Upper lobe of left lung (tissue), 6 donors: ENCODE results near the gene NSMCE1. TPM values are rescaled to one million over a fixed set of nuclear protein-coding genes. Genes with fewer than 3 reads are reported as not detected.
A peak's percentile ranks its signal among the peaks of the same experiment; 100 is the strongest.
"Not testable (repeated sequence)": the region's sequence is repeated elsewhere in the genome, so short reads cannot be mapped to it uniquely, and the experiment has no call there.

Source experiments
- ATAC-seq, 2 donors: fragments of 200-7000 bp; cut with Tn5 transposase; one replicate each; pipeline ENCODE4 v1.9.1; 2022; ENCODE audit warnings: mild to moderate bottlenecking in 2 of 2, moderate library complexity in 2 of 2; ENCODE audit not compliant: low FRiP score in 2 of 2
- DNase-seq, 2 donors: peaks; one replicate each; pipeline ENCODE4 v3.0.0-alpha.2; 2019 to 2020
- H3K27ac ChIP-seq, 4 donors: fragments of 200-600 bp; sonication (generic); one replicate each; pipeline ENCODE4 v1.5.1; 2016 to 2019
- H3K27me3 ChIP-seq, 4 donors: fragments of 200-600 bp; sonication (generic); one replicate each; pipeline ENCODE4 v1.5.1; 2017 to 2019
- H3K36me3 ChIP-seq, 4 donors: fragments of 200-600 bp; sonication (generic); one replicate each; pipeline ENCODE4 v1.5.1; 2016 to 2019
- H3K4me1 ChIP-seq, 4 donors: fragments of 200-600 bp; sonication (generic); one replicate each; pipeline ENCODE4 v1.5.1; 2018 to 2019
- H3K4me3 ChIP-seq, 4 donors: fragments of 200-600 bp; sonication (generic); one replicate each; pipeline ENCODE4 v1.5.1; 2017 to 2019; ENCODE audit warnings: mild to moderate bottlenecking in 2 of 4, moderate library complexity in 1 of 4
- H3K9me3 ChIP-seq, 4 donors: fragments of 200-600 bp; sonication (generic); one replicate each; pipeline ENCODE4 v1.5.1; 2018 to 2019
- EP300 ChIP-seq, 4 donors: sonication (generic); formaldehyde crosslinking; IDR thresholded peaks; one replicate each; pipeline ENCODE4 v1.5.1; 2017; ENCODE audit warnings: antibody characterized with exemption in 4 of 4, control low read depth in 2 of 4
- POLR2A ChIP-seq, 4 donors: fragments of 450-650 bp; IDR thresholded peaks; one replicate each; pipeline ENCODE4 v1.5.1; 2016 to 2017; ENCODE audit warnings: antibody characterized with exemption in 4 of 4, mild to moderate bottlenecking in 2 of 4
- POLR2AphosphoS5 ChIP-seq, 2 donors: sonication (generic); formaldehyde crosslinking; IDR thresholded peaks; one replicate each; pipeline ENCODE4 v1.5.1; 2017; ENCODE audit warnings: antibody characterized with exemption in 2 of 2
- WGBS, 2 donors: methylation state at CpG; one replicate each; pipeline ENCODE4 v1.1.5; 2017 to 2018; 5-methylcytosine and 5-hydroxymethylcytosine counted together
- total RNA-seq, 6 donors: library from RNA; depleted of rRNA in 4 of 6; stranded (reverse); fragments of >200 nt in 4 of 6; gene quantifications; one replicate each; pipeline versions ENCODE4 v1.1.0 to v1.2.1, GENCODE V29; 2016 to 2021
- TF ChIP-seq, protein P1 (sequence below), 6 experiments: fragments of 450-650 bp in 4 of 6; fragments of 200-600 bp in 2 of 6; sonication (generic) in 2 of 6; IDR thresholded peaks; one replicate each; pipeline ENCODE4 v1.5.1; 2016 to 2019; ENCODE audit warnings: antibody characterized with exemption in 6 of 6
- donor health status: DM: no; HTN: no; CAD: no; lungs with moderate emphysema.
- donor health status: DM: no; HTN: yes; CAD: no; lungs with severe emphysema.

Gene NSMCE1
- total RNA-seq, 6 donors from 2014 or later, result 14.7 to 50.6 (median 31.0) TPM

GRCh38 chr16:27248036-27248435 is 20.5 kb downstream of the NSMCE1 start:
- peak overlapping the region in 1 of 4 donors; percentile 49 for H3K27ac ChIP-seq
- H3K4me1 ChIP-seq, result peaks cover 21 to 35% (median 27%) of the 10 kb centered on the region in 4 donors
- H3K4me3 ChIP-seq, result no peak overlapping the region
- ATAC-seq, result no peak
- no peak for TF ChIP-seq POLR2A (IDR thresholded peaks at IDR 0.05)
- TF ChIP-seq, protein P1, sequence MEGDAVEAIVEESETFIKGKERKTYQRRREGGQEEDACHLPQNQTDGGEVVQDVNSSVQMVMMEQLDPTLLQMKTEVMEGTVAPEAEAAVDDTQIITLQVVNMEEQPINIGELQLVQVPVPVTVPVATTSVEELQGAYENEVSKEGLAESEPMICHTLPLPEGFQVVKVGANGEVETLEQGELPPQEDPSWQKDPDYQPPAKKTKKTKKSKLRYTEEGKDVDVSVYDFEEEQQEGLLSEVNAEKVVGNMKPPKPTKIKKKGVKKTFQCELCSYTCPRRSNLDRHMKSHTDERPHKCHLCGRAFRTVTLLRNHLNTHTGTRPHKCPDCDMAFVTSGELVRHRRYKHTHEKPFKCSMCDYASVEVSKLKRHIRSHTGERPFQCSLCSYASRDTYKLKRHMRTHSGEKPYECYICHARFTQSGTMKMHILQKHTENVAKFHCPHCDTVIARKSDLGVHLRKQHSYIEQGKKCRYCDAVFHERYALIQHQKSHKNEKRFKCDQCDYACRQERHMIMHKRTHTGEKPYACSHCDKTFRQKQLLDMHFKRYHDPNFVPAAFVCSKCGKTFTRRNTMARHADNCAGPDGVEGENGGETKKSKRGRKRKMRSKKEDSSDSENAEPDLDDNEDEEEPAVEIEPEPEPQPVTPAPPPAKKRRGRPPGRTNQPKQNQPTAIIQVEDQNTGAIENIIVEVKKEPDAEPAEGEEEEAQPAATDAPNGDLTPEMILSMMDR (IDR thresholded peaks at IDR 0.05), result no peak
- TF ChIP-seq POLR2AphosphoS5 (IDR thresholded peaks at IDR 0.05), result no peak
- TF ChIP-seq EP300 (IDR thresholded peaks at IDR 0.05), result no peak
- H3K9me3 ChIP-seq, result no peaks in the 10 kb centered on the region
- H3K36me3 ChIP-seq, result peaks cover 0 to 7% (median 0%) of the 10 kb centered on the region in 4 donors
- no peaks in the 10 kb centered on the region for H3K27me3 ChIP-seq
- WGBS, 2 donors, result 89 to 95% methylated on average over 2 of the region's 2 CpGs
- DNase-seq, result no peak

DNA sequence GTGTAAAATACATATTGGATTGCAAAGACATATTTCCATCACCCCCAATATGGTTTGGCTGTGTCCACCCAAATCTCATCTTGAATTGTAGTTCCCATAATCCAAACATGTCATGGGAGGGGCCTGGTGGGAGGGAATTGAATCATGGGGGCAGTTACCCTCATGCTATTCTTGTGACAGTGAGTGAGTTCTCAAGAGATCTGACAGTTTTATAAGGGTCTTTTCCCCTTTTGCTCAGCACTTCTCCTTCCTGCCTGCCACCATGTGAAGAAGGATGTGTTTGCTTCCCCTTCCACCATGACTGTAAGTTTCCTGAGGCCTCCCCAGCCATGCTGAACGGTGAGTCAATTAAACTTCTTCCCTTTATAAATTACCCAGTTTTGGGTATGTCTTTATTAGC is 21.5 kb downstream of the NSMCE1 start:
- H3K27me3 ChIP-seq, H3K4me3 ChIP-seq, ATAC-seq, H3K9me3 ChIP-seq, H3K36me3 ChIP-seq: not testable (repeated sequence)
- H3K27ac ChIP-seq, result peak overlapping the region in 3 of 4 donors; percentile 3 to 54 (median 49)
- WGBS, 2 donors, result 67 to 68% methylated on average over 1 of the region's 1 CpG
- peaks cover 31 to 43% (median 35%) of the 10 kb centered on the region in 4 donors for H3K4me1 ChIP-seq
- DNase-seq, result peak in 1 of 2 donors; percentile 38

DNA sequence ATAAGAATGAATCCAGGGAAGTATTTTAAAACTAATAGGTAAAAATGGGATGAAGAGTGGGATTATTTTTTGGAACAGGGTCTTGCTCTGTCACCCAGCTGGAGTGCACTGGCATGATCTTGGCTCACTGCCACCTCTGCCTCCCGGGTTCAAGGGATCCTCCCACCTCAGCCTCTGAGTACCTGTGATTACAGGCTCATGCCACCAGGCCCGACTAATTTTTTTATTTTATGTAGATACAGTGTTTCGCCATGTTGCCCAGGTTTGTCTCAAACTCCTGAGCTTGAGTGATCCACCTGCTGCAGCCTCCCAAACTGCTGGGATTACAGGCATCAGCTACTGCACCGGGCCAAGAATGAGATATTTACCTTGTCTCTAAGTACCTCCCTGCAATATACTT is 22.1 kb downstream of the NSMCE1 start:
- ATAC-seq, result no peak
- Histone ChIP-seq H3K27me3 (no peaks in the 10 kb centered on the region), H3K4me3 (no peak overlapping the region), H3K36me3 (no peaks in the 10 kb centered on the region), H3K27ac (peak overlapping the region in 3 of 4 donors; percentile 3 to 54 (median 36)), H3K9me3 (no peaks in the 10 kb centered on the region), H3K4me1 (peaks cover 37 to 49% (median 42%) of the 10 kb centered on the region in 4 donors)
- 63 to 70% methylated on average over 4 of the region's 4 CpGs for WGBS, 2 donors
- no peak for TF ChIP-seq EP300 (IDR thresholded peaks at IDR 0.05)
- TF ChIP-seq POLR2A (IDR thresholded peaks at IDR 0.05), result no peak
- TF ChIP-seq POLR2AphosphoS5 (IDR thresholded peaks at IDR 0.05), result no peak
- TF ChIP-seq, protein P1 (IDR thresholded peaks at IDR 0.05), result no peak
- DNase-seq, result peak in 1 of 2 donors; percentile 12

DNA sequence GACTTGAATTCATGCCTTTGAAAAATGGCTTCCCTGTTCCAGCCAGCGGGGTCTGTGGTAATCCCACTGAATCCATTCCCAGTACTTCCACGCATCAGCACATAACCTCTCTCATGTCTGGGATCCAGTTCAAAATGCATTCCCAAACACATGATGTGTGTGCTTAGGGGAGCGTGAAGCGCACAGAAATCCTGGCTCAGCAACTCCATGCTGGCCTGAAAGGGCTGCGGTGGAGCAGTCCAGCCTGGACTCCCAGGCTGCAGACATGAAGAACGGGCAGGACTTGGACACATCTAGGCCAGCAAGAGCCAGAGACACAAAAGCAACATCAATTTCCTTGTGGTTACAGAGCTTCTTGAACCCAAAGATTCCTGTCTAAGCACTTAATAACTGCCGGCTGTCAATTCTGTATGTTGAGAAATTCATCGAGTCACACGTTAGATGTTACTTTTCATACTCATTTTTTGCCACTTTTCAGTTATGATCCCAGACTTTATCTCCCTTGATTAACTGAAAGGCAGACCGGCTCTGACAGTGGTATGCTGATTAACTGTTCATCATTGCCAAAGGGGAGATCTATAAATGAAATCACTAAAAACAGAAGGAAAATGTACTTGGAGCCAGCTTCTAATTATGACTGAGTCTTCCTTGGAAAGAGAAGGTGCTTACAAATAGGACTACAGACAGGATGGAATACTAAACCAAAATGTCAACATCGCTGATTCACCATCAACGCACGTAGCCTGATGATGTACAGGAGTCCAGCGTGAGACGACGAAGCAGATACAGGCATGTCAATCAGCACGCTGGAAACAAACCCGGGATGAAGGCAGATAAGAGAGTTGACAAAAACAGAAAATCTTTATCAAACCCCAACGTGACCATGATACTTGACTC is 23.0 kb downstream of the NSMCE1 start:
- peak overlapping the region; percentile 71 to 89 (median 82) for H3K27ac ChIP-seq
- DNase-seq, result peak in 1 of 2 donors; percentile 36
- H3K4me3 ChIP-seq, result no peak overlapping the region
- H3K27me3 ChIP-seq, result no peaks in the 10 kb centered on the region
- 70 to 78% methylated on average over 17 to 19 of the region's 19 CpGs for WGBS, 2 donors
- TF ChIP-seq EP300 (IDR thresholded peaks at IDR 0.05), result no peak
- no peak for TF ChIP-seq POLR2A (IDR thresholded peaks at IDR 0.05)
- peak; percentile 18 to 54 for TF ChIP-seq POLR2AphosphoS5 (IDR thresholded peaks at IDR 0.05)
- no peaks in the 10 kb centered on the region for H3K9me3 ChIP-seq
- peaks cover 46 to 57% (median 49%) of the 10 kb centered on the region in 4 donors for H3K4me1 ChIP-seq
- H3K36me3 ChIP-seq, result no peaks in the 10 kb centered on the region
- ATAC-seq, result peak; percentile 68 to 92

DNA sequence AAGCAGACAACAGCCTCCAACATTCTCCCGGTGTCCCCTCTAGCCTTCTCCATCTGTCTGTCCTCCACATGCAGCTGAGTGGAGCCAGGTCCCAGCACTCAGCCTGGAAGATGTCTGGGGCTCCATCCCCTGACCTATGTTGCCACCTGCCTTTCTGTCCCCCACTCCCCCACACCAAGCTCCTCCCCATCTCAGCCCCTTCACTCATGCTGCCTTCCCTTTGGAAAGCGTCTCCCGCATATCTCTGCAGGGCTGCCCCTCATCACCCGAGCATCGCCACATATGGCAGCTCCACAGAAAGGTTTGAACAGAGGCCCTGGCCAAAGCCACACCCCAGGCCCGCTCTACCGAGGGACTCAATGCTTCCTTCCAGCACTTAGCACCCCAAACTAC is 24.2 kb downstream of the NSMCE1 start:
- ATAC-seq (no peak), DNase-seq (peak in 1 of 2 donors; percentile 17)
- TF ChIP-seq EP300 (IDR thresholded peaks at IDR 0.05), result no peak
- Histone ChIP-seq H3K27me3 (no peaks in the 10 kb centered on the region), H3K36me3 (no peaks in the 10 kb centered on the region), H3K4me3 (no peak overlapping the region), H3K27ac (peak overlapping the region; percentile 71 to 89 (median 82)), H3K9me3 (no peaks in the 10 kb centered on the region), H3K4me1 (peaks cover 51 to 68% (median 57%) of the 10 kb centered on the region in 4 donors)
- 84 to 93% methylated on average over 7 of the region's 7 CpGs for WGBS, 2 donors

GRCh38 chr16:27243725-27244362 is 24.7 kb downstream of the NSMCE1 start:
- Histone ChIP-seq H3K27me3 (no peaks in the 10 kb centered on the region), H3K4me1 (peaks cover 51 to 71% (median 61%) of the 10 kb centered on the region in 4 donors), H3K9me3 (no peaks in the 10 kb centered on the region), H3K27ac (peak overlapping the region; percentile 71 to 89 (median 82)), H3K36me3 (no peaks in the 10 kb centered on the region), H3K4me3 (peak overlapping the region in 1 of 4 donors; percentile 37)
- no peak for TF ChIP-seq EP300 (IDR thresholded peaks at IDR 0.05)
- TF ChIP-seq, protein P1 (IDR thresholded peaks at IDR 0.05), result no peak
- no peak for TF ChIP-seq POLR2A (IDR thresholded peaks at IDR 0.05)
- no peak for TF ChIP-seq POLR2AphosphoS5 (IDR thresholded peaks at IDR 0.05)
- DNase-seq (peak in 1 of 2 donors; percentile 16), ATAC-seq (no peak)
- WGBS, 2 donors, result 90% methylated on average over 11 of the region's 11 CpGs
